GM12872 (cell line): ENCODE data around the gene CDH22.

Experiments used
- CTCF ChIP-seq: IDR thresholded peaks from 3 replicates; pipeline ENCODE4 v1.5.1; 2011; ENCODE audit warnings: low read depth, mild to moderate bottlenecking, low read length, moderate library complexity; ENCODE audit not compliant: insufficient read depth

CDH22 gene

DNA sequence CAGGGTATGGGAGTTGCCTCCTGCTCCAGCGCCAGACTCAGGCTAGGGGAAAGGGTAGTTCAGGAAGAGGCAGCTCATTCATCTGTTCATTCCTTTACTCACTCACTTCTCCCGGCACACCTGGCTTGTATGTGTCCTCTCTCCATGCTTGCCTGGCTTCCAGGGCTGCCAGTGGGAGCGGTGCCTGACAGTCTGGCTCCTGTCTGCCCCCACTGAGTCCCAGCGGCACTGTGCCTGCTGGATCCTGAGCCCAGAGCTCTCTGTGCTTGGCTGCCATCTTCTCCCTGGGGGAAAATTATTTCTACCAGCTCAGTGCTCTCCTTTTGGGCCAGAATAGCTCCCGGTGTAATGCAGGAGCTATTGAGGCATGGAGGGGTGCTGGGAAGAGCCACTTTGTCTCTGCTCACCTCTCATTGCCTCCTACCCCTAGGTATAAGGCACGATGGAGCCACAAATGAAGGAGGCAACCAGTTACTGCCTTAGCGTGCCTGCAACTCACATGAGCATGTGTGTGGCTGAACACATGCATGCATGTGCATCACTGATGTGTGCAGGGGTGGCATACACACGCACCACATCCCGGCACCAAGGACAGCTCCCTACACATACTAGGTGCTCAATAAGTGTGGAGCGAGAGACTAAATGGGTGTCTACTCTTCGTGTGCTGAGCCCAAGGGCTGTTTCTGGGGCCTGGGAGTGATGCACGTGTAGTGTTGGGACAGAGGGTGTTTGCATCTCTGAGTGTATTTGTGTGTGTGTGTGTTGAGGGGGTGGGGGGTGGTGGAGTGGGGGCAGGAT, 46.6 kb downstream of the CDH22 start:
- no peak for TF ChIP-seq CTCF

DNA sequence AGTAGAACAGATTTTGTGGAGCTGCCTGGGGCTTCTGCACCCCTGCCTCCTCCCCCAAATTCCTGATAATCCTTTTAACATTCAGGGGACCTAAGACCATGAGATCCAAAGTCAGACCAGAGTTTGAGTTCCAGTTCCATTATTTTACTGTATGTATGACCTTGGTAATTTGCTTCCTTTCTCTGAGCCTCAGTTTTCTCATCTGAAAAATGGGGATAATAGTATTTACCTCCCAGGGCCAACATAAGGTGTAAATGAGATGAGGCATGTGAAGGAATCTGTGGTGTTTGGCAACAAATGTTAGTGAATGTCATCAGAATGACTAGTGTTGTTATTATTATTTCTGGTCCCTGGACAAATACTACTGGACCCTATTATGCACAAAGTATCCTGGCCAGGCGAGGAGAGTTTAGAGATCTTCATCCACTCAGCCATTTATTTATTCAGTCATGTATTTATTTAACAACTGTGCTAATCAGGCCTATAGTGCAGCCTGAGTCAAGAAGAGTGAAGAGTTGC, 47.3 kb downstream of the CDH22 start:
- TF ChIP-seq CTCF = no peak

GRCh38 chr20:46260480-46260879, 47.8 kb downstream of the CDH22 start:
- TF ChIP-seq CTCF = no peak

- TF ChIP-seq CTCF = no peak
Observed at GRCh38 chr20:46259260-46259859, 48.9 kb downstream of the CDH22 start.

DNA sequence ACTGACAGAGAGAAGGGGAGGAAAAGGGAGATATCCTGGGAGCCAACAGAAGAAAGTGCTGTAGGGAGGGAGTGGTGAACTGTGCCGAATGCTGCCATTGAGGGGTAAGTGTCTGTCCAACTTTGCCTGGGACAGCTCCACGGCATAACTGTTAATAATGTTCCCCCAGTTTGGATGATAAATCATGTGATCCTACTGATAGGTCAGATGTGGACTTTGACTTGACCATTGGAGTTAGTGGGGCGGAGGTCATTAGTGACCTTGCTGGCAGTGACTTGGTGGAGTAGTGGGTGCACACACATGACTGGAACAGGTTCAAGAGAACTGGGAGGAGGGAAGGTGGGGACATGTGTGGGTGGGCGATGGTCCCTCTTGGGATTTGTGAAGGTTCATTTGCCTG, 50.4 kb downstream of the CDH22 start:
- TF ChIP-seq CTCF = no peak

- no peak for TF ChIP-seq CTCF
Observed at GRCh38 chr20:46256293-46256692, 52.0 kb downstream of the CDH22 start.

- no peak for TF ChIP-seq CTCF
Observed at GRCh38 chr20:46255440-46256104, 52.7 kb downstream of the CDH22 start.
